ENCODE results near the gene WSCD2. TPM values are rescaled to one million over a fixed set of nuclear protein-coding genes. Genes with fewer than 3 reads are reported as not detected.

WSCD2 gene
- polyA plus RNA-seq, 1 donor (not counting 4 experiments of a cell fraction or from before 2014, with no cell fraction given) = not detected

- DNase-seq (ENCODE audit: low read depth, low spot score) = no peak
- no peak overlapping the region for H3K4me3 ChIP-seq (ENCODE audit: control insufficient read depth in 2 of 3, extremely low read depth in 1 of 3, insufficient read depth in 2 of 3, low read depth in 1 of 3, low read length in 3 of 3)
- no peak overlapping the region for H3K9ac ChIP-seq (ENCODE audit: control insufficient read depth, extremely low read depth, insufficient read depth, low read length)
- no peaks in the 10 kb centered on the region for H3K27me3 ChIP-seq (ENCODE audit: control insufficient read depth, extremely low read depth, insufficient read depth, low read length)
- H2AFZ ChIP-seq (ENCODE audit: control insufficient read depth, low read length) = no peak overlapping the region
- H3K4me2 ChIP-seq (ENCODE audit: control insufficient read depth, extremely low read depth, insufficient read depth, low read depth, low read length) = no peak overlapping the region
- no peaks in the 10 kb centered on the region for H3K79me2 ChIP-seq (ENCODE audit: control insufficient read depth, insufficient read depth, low read length)
- H3K36me3 ChIP-seq (ENCODE audit: control insufficient read depth in 2 of 2, extremely low read depth in 1 of 2, insufficient read depth in 2 of 2, low read length in 2 of 2) = no peaks in the 10 kb centered on the region
- no peak for FAIRE-seq
- H3K9me3 ChIP-seq (ENCODE audit: control insufficient read depth, low read depth, low read length) = no peaks in the 10 kb centered on the region
- H4K20me1 ChIP-seq (ENCODE audit: control insufficient read depth, extremely low read depth, insufficient read depth, low read length) = no peaks in the 10 kb centered on the region
- dilution Hi-C loops (cut with MboI; ENCODE audit: extremely low pct_ligation_motif_present, low sequenced_read_pairs) = loop anchor here (5.0 to 10.0 kb wide), 2 partner anchors 58 to 69 kb away; no protein-coding TSS in a partner anchor
- no peak overlapping the region for H3K27ac ChIP-seq (ENCODE audit: control insufficient read depth, insufficient read depth, low read length)
- no peak for TF ChIP-seq CTCF (optimal IDR thresholded peaks at IDR 0.05 in 1 of 3, IDR thresholded peaks at IDR 0.05 in 1 of 3, conservative IDR thresholded peaks at IDR 0.05 in 1 of 3; ENCODE audit: extremely low read depth in 1 of 3, insufficient read depth in 2 of 3, low read length in 3 of 3)
- H3K4me1 ChIP-seq (ENCODE audit: control insufficient read depth, extremely low read depth, insufficient read depth, low read length) = no peaks in the 10 kb centered on the region
- H3K9me1 ChIP-seq (ENCODE audit: control insufficient read depth, extremely low read depth, insufficient read depth, low read length) = no peaks in the 10 kb centered on the region
Measured at GRCh38 chr12:108143144-108143543, 14.1 kb downstream of the WSCD2 start.

GRCh38 chr12:108144080-108144479, 15.0 kb downstream of the WSCD2 start:
- Histone ChIP-seq H4K20me1 (ENCODE audit: control insufficient read depth, extremely low read depth, insufficient read depth, low read length) (no peaks in the 10 kb centered on the region), H3K9me3 (ENCODE audit: control insufficient read depth, low read depth, low read length) (no peaks in the 10 kb centered on the region), H3K36me3 (ENCODE audit: control insufficient read depth in 2 of 2, extremely low read depth in 1 of 2, insufficient read depth in 2 of 2, low read length in 2 of 2) (no peaks in the 10 kb centered on the region), H3K27me3 (ENCODE audit: control insufficient read depth, extremely low read depth, insufficient read depth, low read length) (no peaks in the 10 kb centered on the region), H2AFZ (ENCODE audit: control insufficient read depth, low read length) (no peak overlapping the region), H3K27ac (ENCODE audit: control insufficient read depth, insufficient read depth, low read length) (no peak overlapping the region), H3K79me2 (ENCODE audit: control insufficient read depth, insufficient read depth, low read length) (no peaks in the 10 kb centered on the region), H3K4me2 (ENCODE audit: control insufficient read depth, extremely low read depth, insufficient read depth, low read depth, low read length) (no peak overlapping the region), H3K9me1 (ENCODE audit: control insufficient read depth, extremely low read depth, insufficient read depth, low read length) (no peaks in the 10 kb centered on the region), H3K9ac (ENCODE audit: control insufficient read depth, extremely low read depth, insufficient read depth, low read length) (no peak overlapping the region), H3K4me1 (ENCODE audit: control insufficient read depth, extremely low read depth, insufficient read depth, low read length) (no peaks in the 10 kb centered on the region), H3K4me3 (ENCODE audit: control insufficient read depth in 2 of 3, extremely low read depth in 1 of 3, insufficient read depth in 2 of 3, low read depth in 1 of 3, low read length in 3 of 3) (no peak overlapping the region)
- dilution Hi-C loops (cut with MboI; ENCODE audit: extremely low pct_ligation_motif_present, low sequenced_read_pairs) = loop anchor here (5.0 to 10.0 kb wide), 2 partner anchors 59 to 68 kb away; no protein-coding TSS in a partner anchor
- no peak for TF ChIP-seq CTCF (optimal IDR thresholded peaks at IDR 0.05 in 1 of 3, IDR thresholded peaks at IDR 0.05 in 1 of 3, conservative IDR thresholded peaks at IDR 0.05 in 1 of 3; ENCODE audit: extremely low read depth in 1 of 3, insufficient read depth in 2 of 3, low read length in 3 of 3)
- TF ChIP-seq EZH2 (IDR thresholded peaks at IDR 0.05; ENCODE audit: low read length) = no peak
- FAIRE-seq = no peak
- no peak for DNase-seq (ENCODE audit: low read depth, low spot score)
